WTC11 (cell line): ENCODE results near the gene RPS6KA2. TPM values are rescaled to one million over a fixed set of nuclear protein-coding genes. Genes with fewer than 3 reads are reported as not detected.

Experiments used
- ATAC-seq: fragments of 200-7000 bp; cut with Tn5 transposase; 2 replicates; pipeline ENCODE4 v1.10.0; 2021; ENCODE audit warnings: mild to moderate bottlenecking, moderate library complexity
- CTCF ChIA-PET: fragments of 300-600 bp; sonication (Branson Sonifier 250); formaldehyde crosslinking; loops from one replicate; lab custom pipeline; 2021; ENCODE audit warnings: antibody characterized with exemption; lab: Charles Lee
- POLR2A ChIA-PET: fragments of 350-600 bp; sonication (Branson Sonifier 250); formaldehyde crosslinking; loops from one replicate; lab custom pipeline; 2021; ENCODE audit warnings: antibody characterized with exemption; lab: Charles Lee
- DNase-seq: peaks from one replicate; pipeline ENCODE4 v3.0.0; 2021; ENCODE audit warnings: low spot score
- H3K27ac Mint-ChIP-seq: 2 replicates; pipeline ENCODE4 v1.8.0; 2021; ENCODE audit warnings: mixed read lengths
- H3K27me3 Mint-ChIP-seq: 2 replicates; pipeline ENCODE4 v1.8.0; 2021; ENCODE audit warnings: low read depth, mild to moderate bottlenecking, moderate library complexity, mixed read lengths
- H3K36me3 Mint-ChIP-seq: 2 replicates; pipeline ENCODE4 v1.8.0; 2021; ENCODE audit warnings: mixed read lengths
- H3K4me1 Mint-ChIP-seq: 2 replicates; pipeline ENCODE4 v1.8.0; 2022; ENCODE audit warnings: mixed read lengths
- H3K4me3 Mint-ChIP-seq: 2 replicates; pipeline ENCODE4 v1.8.0; 2021; ENCODE audit warnings: mild to moderate bottlenecking, moderate library complexity, mixed read lengths
- H3K9me3 Mint-ChIP-seq: 2 replicates; pipeline ENCODE4 v1.8.0; 2021; ENCODE audit warnings: mixed read lengths
- ELF4 ChIP-seq: sonication (generic); formaldehyde crosslinking; IDR thresholded peaks from 2 replicates; pipeline ENCODE4 v1.8.1; 2022; ENCODE audit warnings: low read depth, mild to moderate bottlenecking, moderate library complexity, missing genetic modification reagents
- ETV6 ChIP-seq: sonication (generic); formaldehyde crosslinking; IDR thresholded peaks from 2 replicates; pipeline ENCODE4 v1.8.1; 2022; ENCODE audit warnings: mild to moderate bottlenecking, missing genetic modification reagents
- GTF2I ChIP-seq: fragments of 250-450 bp; sonication (Bioruptor Pico); conservative IDR thresholded peaks from 2 replicates; pipeline ENCODE4 v1.4.0; 2021; ENCODE audit warnings: mild to moderate bottlenecking
- IRF2 ChIP-seq: sonication (generic); formaldehyde crosslinking; IDR thresholded peaks from 2 replicates; pipeline ENCODE4 v1.8.0; 2022; ENCODE audit warnings: low read depth, missing genetic modification reagents, borderline replicate concordance
- JUN ChIP-seq: sonication (generic); formaldehyde crosslinking; IDR thresholded peaks from 2 replicates; pipeline ENCODE4 v1.8.0; 2023; ENCODE audit warnings: mild to moderate bottlenecking, missing genetic modification reagents
- KAT7 ChIP-seq: sonication (generic); formaldehyde crosslinking; IDR thresholded peaks from 2 replicates; pipeline ENCODE4 v1.8.1; 2023; ENCODE audit warnings: missing genetic modification reagents, mild to moderate bottlenecking, borderline replicate concordance
- MYBL2 ChIP-seq: sonication (generic); formaldehyde crosslinking; IDR thresholded peaks from 2 replicates; pipeline ENCODE4 v1.8.1; 2023; ENCODE audit warnings: mild to moderate bottlenecking, moderate library complexity, missing genetic modification reagents
- SMAD3 ChIP-seq: sonication (generic); formaldehyde crosslinking; IDR thresholded peaks from 2 replicates; pipeline ENCODE4 v1.8.0; 2022; ENCODE audit warnings: missing genetic modification reagents, mild to moderate bottlenecking, borderline replicate concordance
- SMAD4 ChIP-seq: sonication (generic); formaldehyde crosslinking; IDR thresholded peaks from 2 replicates; pipeline ENCODE4 v1.8.0; 2022; ENCODE audit warnings: mild to moderate bottlenecking, missing genetic modification reagents
- SOX15 ChIP-seq: fragments of 250-450 bp; sonication (Bioruptor Pico); IDR thresholded peaks from 2 replicates; pipeline ENCODE4 v1.9.0; 2021; ENCODE audit warnings: mild to moderate bottlenecking
- SP1 ChIP-seq: sonication (generic); formaldehyde crosslinking; conservative IDR thresholded peaks from 2 replicates; pipeline ENCODE4 v1.8.1; 2022; ENCODE audit warnings: missing genetic modification reagents
- ZNF219 ChIP-seq: sonication (generic); formaldehyde crosslinking; IDR thresholded peaks from 2 replicates; pipeline ENCODE4 v1.8.0; 2023; ENCODE audit warnings: missing genetic modification reagents, mild to moderate bottlenecking, borderline replicate concordance
- ZNF232 ChIP-seq: sonication (generic); formaldehyde crosslinking; IDR thresholded peaks from 2 replicates; pipeline ENCODE4 v1.8.0; 2022; ENCODE audit warnings: mild to moderate bottlenecking, missing genetic modification reagents
- ZNF317 ChIP-seq: sonication (generic); formaldehyde crosslinking; IDR thresholded peaks from 2 replicates; pipeline ENCODE4 v1.8.1; 2023; ENCODE audit warnings: low read depth, mild to moderate bottlenecking, moderate library complexity, missing genetic modification reagents, borderline replicate concordance
- ZNF416 ChIP-seq: fragments of 250-450 bp; sonication (Bioruptor Pico); IDR thresholded peaks from 2 replicates; pipeline ENCODE4 v1.9.0; 2021; ENCODE audit warnings: mild to moderate bottlenecking, inconsistent platforms
- total RNA-seq: library from RNA; stranded (reverse); gene quantifications from 3 replicates; pipeline ENCODE4 v1.2.3, GENCODE V29; 2021
- TF ChIP-seq, protein P1 (sequence below): fragments of 250-450 bp; sonication (Bioruptor Pico); IDR thresholded peaks from 2 replicates; pipeline ENCODE4 v1.9.0; 2021; ENCODE audit warnings: moderate library complexity, mild to moderate bottlenecking, inconsistent platforms, borderline replicate concordance
- TF ChIP-seq, protein P2 (sequence below): fragments of 250-450 bp; sonication (Bioruptor Pico); conservative IDR thresholded peaks from 2 replicates; pipeline ENCODE4 v1.9.0; 2021; ENCODE audit warnings: mild to moderate bottlenecking
- TF ChIP-seq, protein P3 (sequence below): sonication (generic); formaldehyde crosslinking; IDR thresholded peaks from 2 replicates; pipeline ENCODE4 v1.8.1; 2023; ENCODE audit warnings: mild to moderate bottlenecking, missing genetic modification reagents
- TF ChIP-seq, protein P4 (sequence below): sonication (generic); formaldehyde crosslinking; conservative IDR thresholded peaks from 2 replicates; pipeline ENCODE4 v1.8.1; 2023; ENCODE audit warnings: mild to moderate bottlenecking, low read depth, missing genetic modification reagents, moderate library complexity

Gene RPS6KA2
- total RNA-seq, 1 experiment from 2014 or later: 24.2 TPM

DNA sequence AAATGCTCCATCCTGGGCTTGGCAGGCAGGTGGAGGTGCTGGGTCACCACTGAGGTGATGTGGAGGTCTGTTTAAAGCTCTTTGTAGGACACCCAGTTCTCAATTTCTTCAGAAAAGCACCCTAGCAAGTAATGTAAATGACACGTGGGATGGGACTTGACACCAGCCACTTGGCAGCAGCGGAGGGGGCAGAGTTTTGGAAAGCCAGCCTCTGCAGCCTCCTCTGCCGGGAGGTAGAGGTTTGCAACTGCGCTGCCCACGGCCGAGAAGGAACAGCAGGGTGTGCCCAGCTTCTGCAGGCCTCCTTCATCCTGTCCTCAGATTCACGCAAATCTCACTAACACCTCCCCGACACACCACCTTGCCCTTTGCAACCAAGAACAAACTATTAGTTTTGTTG, 117.9 kb downstream of the RPS6KA2 start:
- peaks cover 8% of the 10 kb centered on the region for H3K4me1 Mint-ChIP-seq
- TF ChIP-seq ELF4 (CRISPR knock-in tag) (no peak), SP1 (CRISPR knock-in tag) (no peak), ZNF317 (no peak), MYBL2 (CRISPR knock-in tag) (no peak), SOX15 (no peak), ZNF219 (CRISPR knock-in tag) (no peak), KAT7 (CRISPR knock-in tag) (no peak)
- TF ChIP-seq, protein P1, sequence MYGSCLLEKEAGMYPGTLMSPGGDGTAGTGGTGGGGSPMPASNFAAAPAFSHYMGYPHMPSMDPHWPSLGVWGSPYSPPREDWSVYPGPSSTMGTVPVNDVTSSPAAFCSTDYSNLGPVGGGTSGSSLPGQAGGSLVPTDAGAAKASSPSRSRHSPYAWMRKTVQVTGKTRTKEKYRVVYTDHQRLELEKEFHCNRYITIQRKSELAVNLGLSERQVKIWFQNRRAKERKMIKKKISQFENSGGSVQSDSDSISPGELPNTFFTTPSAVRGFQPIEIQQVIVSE (CRISPR knock-in tag): no peak
- TF ChIP-seq, all 79 proteins: peak for 0
- H3K27ac Mint-ChIP-seq: no peak overlapping the region
- DNase-seq: no peak
- no peaks in the 10 kb centered on the region for H3K9me3 Mint-ChIP-seq
- POLR2A ChIA-PET: interaction anchor here (0.6 kb wide), 1 partner anchor 113 kb away, joined by 3 read pairs; no protein-coding TSS in a partner anchor
- no peak overlapping the region for H3K4me3 Mint-ChIP-seq
- H3K36me3 Mint-ChIP-seq: peaks cover 9% of the 10 kb centered on the region
- H3K27me3 Mint-ChIP-seq: no peaks in the 10 kb centered on the region
- CTCF ChIA-PET: no interaction called here
- no peak for ATAC-seq

DNA sequence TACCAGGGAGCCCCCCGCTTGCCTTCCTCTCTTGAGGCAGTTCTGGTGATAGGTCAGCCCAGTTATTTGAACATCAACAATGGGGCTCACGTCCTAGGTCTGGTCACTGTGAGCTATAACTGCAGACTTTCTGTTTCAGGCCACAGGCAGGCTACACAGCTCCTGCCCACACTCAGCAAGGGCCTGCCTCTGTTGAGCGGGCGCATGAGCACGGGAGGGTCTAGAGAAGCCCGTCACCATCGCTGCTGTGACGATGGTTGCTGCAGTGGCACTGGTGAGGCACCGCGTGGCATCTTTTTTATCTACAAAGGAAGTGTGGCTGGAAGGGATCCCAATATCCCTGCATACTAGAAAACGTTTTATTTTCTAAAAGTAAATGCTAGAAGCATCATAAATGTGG, 118.3 kb downstream of the RPS6KA2 start:
- no peak overlapping the region for H3K4me3 Mint-ChIP-seq
- no peak for DNase-seq
- H3K36me3 Mint-ChIP-seq: peaks cover 14% of the 10 kb centered on the region
- CTCF ChIA-PET: no interaction called here
- no peaks in the 10 kb centered on the region for H3K9me3 Mint-ChIP-seq
- H3K4me1 Mint-ChIP-seq: peaks cover 3% of the 10 kb centered on the region
- no peak overlapping the region for H3K27ac Mint-ChIP-seq
- no peaks in the 10 kb centered on the region for H3K27me3 Mint-ChIP-seq
- ATAC-seq: no peak
- TF ChIP-seq SMAD3 (CRISPR knock-in tag) (no peak), ZNF232 (no peak), ZNF416 (no peak), JUN (no peak), SOX15 (no peak), IRF2 (CRISPR knock-in tag) (no peak), ETV6 (CRISPR knock-in tag) (no peak), GTF2I (no peak), SMAD4 (no peak)
- TF ChIP-seq, protein P2, sequence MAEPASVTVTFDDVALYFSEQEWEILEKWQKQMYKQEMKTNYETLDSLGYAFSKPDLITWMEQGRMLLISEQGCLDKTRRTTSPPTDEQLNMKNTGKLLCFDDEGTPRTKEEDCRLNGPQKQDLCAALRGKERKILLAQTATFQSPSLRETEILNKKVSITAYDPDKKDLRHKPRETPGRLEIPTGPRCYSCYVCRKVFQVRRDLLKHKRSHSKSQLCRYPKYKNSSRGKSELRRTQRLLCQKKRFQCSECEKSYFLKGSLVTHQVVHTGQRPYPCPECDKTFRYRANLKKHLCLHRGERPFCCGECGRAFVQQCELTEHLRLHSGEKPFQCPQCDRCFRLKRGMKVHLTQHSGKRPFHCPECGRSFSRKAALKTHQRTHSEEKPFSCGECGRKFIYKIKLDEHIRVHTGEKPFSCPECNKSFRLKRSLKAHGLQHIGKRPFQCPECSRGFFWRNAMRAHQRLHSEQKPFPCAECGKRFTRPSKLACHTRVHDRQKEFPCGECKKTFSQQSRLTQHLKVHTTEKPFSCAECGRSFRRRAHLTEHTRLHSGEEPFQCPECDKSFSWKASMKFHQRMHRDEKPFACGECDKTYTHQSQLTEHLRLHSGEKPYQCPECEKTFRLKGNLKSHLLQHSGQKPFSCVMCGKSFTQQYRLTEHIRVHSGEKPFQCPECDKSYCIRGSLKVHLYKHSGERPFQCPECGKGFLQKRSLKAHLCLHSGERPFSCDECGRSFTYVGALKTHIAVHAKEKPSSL: no peak
- TF ChIP-seq, protein P1 (CRISPR knock-in tag): no peak
- TF ChIP-seq, protein P3, sequence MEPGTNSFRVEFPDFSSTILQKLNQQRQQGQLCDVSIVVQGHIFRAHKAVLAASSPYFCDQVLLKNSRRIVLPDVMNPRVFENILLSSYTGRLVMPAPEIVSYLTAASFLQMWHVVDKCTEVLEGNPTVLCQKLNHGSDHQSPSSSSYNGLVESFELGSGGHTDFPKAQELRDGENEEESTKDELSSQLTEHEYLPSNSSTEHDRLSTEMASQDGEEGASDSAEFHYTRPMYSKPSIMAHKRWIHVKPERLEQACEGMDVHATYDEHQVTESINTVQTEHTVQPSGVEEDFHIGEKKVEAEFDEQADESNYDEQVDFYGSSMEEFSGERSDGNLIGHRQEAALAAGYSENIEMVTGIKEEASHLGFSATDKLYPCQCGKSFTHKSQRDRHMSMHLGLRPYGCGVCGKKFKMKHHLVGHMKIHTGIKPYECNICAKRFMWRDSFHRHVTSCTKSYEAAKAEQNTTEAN: no peak
- TF ChIP-seq, protein P4, sequence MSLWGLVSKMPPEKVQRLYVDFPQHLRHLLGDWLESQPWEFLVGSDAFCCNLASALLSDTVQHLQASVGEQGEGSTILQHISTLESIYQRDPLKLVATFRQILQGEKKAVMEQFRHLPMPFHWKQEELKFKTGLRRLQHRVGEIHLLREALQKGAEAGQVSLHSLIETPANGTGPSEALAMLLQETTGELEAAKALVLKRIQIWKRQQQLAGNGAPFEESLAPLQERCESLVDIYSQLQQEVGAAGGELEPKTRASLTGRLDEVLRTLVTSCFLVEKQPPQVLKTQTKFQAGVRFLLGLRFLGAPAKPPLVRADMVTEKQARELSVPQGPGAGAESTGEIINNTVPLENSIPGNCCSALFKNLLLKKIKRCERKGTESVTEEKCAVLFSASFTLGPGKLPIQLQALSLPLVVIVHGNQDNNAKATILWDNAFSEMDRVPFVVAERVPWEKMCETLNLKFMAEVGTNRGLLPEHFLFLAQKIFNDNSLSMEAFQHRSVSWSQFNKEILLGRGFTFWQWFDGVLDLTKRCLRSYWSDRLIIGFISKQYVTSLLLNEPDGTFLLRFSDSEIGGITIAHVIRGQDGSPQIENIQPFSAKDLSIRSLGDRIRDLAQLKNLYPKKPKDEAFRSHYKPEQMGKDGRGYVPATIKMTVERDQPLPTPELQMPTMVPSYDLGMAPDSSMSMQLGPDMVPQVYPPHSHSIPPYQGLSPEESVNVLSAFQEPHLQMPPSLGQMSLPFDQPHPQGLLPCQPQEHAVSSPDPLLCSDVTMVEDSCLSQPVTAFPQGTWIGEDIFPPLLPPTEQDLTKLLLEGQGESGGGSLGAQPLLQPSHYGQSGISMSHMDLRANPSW (CRISPR knock-in tag): no peak
- TF ChIP-seq, all 79 proteins: peak for 0
- POLR2A ChIA-PET: no interaction called here
